Measurements from ENCODE around the gene RPL3. TPM values are rescaled to one million over a fixed set of nuclear protein-coding genes. Genes with fewer than 3 reads are reported as not detected.

Gene RPL3
- total and polyA plus RNA-seq, 7 donors, result 266 to 1,471 (median 470) TPM

DNA sequence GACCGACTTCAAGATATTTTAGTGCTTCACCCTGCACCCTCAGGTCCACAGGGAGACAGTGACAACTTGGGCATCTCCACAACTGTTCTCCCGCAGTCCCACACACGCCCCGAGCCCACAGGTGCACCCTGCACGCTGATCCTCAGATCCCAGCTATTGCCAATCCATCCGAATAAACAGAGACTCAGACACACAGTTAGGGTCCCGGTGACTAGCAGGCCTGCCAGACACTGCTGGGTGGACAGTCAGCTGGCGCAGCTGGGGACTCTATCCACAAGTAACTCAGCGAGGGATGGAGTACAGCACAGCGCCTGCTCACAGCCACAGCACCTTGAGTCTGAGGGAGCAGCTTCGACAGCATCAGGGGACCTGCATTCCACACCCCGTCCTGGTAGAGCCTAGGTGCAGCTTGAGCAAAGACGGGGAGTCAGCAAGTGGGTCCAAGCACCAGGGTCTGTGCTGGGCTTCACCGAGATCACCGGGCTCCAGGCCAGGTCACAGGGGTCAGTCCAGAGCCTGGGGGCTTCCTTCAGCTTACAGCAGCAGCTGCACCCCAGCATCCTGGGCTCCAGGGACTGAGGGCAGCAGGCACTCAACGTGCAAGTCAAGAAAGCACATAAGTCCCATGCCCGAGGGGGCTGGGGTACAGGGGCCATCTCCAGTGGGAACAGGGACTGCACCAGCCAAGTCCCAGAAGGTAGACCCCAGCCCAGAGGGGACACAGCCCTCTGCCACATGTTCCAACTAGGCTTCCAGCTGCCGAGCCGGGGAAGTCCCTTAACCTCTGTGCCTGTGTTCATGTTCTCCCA is 7.6 kb downstream of the RPL3 start:
- Histone ChIP-seq H3K27me3 (ENCODE audit: insufficient read depth in 3 of 3, low read length in 2 of 3) (no peaks in the 10 kb centered on the region), H3K36me3 (ENCODE audit: insufficient read depth in 1 of 2, low read depth in 1 of 2) (peaks cover 5 to 54% of the 10 kb centered on the region in 2 donors), H3K4me1 (peaks cover 45% of the 10 kb centered on the region), H3K27ac (no peak overlapping the region), H3K4me3 (no peak overlapping the region), H3K9me3 (no peaks in the 10 kb centered on the region)
- TF ChIP-seq CTCF (IDR thresholded peaks at IDR 0.05), result no peak
- no peak for DNase-seq
- 73 to 83% (median 82%) methylated on average over 19 of the region's 19 CpGs for WGBS, 3 donors
- intact Hi-C loops (cut with DNase I), result loop anchor here (2.0 to 10.0 kb wide), 4 partner anchors 69 to 437 kb away; partner anchors contain the start of genes CBX6 (in 1 of the 2) and PDGFB (in 1 of the 2)
- no peak for ATAC-seq

DNA sequence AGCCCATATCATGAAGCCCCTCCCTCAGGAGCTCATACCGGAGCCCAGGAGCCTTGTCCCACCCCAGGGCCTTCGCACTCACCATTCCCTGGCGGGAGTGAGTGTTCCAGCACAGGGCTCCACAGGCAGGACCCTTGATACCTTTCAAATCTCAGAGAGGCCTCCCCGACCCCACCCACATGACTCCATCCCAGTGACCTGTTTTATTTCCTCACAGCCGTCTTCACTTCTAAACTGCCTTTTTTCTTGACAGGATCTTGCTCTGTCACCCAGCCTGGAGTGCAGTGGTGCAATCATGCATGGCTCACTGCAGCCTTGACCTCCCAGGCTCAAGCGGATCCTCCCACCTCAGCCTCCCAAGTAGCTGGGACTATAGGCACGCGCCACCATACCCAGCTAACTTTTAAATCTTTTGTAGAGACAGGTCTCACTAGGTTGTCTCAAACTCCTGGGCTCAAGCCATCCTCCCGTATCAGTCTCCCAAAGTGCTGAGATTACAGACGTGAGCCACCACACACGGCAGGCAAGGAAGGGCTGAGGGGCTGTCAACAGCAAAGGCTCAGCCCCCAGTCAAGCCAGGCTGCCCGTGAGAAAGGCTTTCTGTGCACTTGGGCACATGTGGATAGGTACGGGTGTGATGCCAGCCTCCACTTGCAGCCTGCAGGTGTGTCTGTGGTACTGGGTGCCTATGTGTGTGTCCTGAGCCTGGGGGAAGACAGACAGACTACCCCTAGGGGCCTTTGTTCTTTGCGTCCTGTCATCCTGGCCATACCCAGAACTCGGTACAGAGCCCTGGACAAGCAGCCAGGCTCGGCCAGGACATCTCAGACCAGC is 9.3 kb downstream of the RPL3 start:
- 77 to 79% (median 78%) methylated on average over 16 of the region's 16 CpGs for WGBS, 3 donors
- intact Hi-C loops (cut with DNase I), result loop anchor here (2.0 to 10.0 kb wide), 6 partner anchors 63 to 435 kb away; partner anchors contain the start of genes CBX6 (in 1 of the 2) and PDGFB (in 1 of the 2)
- no peak overlapping the region for H3K4me3 ChIP-seq
- H3K4me1 ChIP-seq, result peaks cover 28% of the 10 kb centered on the region
- H3K36me3 ChIP-seq (ENCODE audit: insufficient read depth in 1 of 2, low read depth in 1 of 2), result peaks cover 5 to 37% of the 10 kb centered on the region in 2 donors
- H3K9me3 ChIP-seq, result no peaks in the 10 kb centered on the region
- no peak for TF ChIP-seq CTCF (IDR thresholded peaks at IDR 0.05)
- H3K27ac ChIP-seq, result peak overlapping the region; percentile 10
- ATAC-seq, result peak in 1 of 4 donors; percentile 2
- H3K27me3 ChIP-seq (ENCODE audit: insufficient read depth in 3 of 3, low read length in 2 of 3), result no peaks in the 10 kb centered on the region
- no peak for DNase-seq

DNA sequence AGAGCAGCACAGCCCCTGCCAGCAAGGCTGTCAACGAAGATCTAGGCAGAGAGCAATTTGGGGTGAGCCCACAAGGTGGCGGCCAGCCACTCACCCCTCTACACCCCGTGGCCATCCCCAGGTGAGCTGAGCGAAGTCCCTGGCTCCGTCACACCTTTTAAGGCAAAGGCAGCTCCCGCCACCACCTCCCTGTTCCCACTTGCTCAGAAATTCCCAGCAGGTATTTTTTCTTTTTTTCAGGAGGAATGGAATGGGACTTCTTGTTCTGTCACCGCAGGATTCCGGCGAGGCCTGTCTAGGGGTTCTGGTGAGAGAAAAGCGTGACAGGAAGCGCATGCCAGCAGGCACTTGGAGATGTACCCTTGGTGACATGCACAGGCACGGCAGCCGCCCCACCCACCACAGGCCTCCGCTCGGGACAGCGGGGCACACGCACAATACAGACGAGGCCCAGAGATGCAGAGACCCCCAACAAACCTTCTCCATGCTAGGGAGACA is 10.0 kb downstream of the RPL3 start:
- intact Hi-C loops (cut with DNase I), result loop anchor here (5.0 kb wide), 2 partner anchors 62 to 77 kb away; no protein-coding TSS in a partner anchor
- Histone ChIP-seq H3K27me3 (ENCODE audit: insufficient read depth in 3 of 3, low read length in 2 of 3) (no peaks in the 10 kb centered on the region), H3K9me3 (no peaks in the 10 kb centered on the region), H3K36me3 (ENCODE audit: insufficient read depth in 1 of 2, low read depth in 1 of 2) (peaks cover 2 to 30% of the 10 kb centered on the region in 2 donors), H3K27ac (peak overlapping the region; percentile 24), H3K4me3 (no peak overlapping the region), H3K4me1 (peaks cover 21% of the 10 kb centered on the region)
- 72 to 81% (median 72%) methylated on average over 18 of the region's 18 CpGs for WGBS, 3 donors
- ATAC-seq (no peak), DNase-seq (no peak)
- TF ChIP-seq CTCF (IDR thresholded peaks at IDR 0.05), result no peak

GRCh38 chr22:39308614-39309363 is 10.6 kb downstream of the RPL3 start:
- no peaks in the 10 kb centered on the region for H3K9me3 ChIP-seq
- DNase-seq (peak; percentile 83 to 85), ATAC-seq (peak; percentile 41 to 66 (median 54))
- 26 to 35% (median 27%) methylated on average over 24 of the region's 24 CpGs for WGBS, 3 donors
- intact Hi-C loops (cut with DNase I), result loop anchor here (5.0 kb wide), 2 partner anchors 61 to 76 kb away; no protein-coding TSS in a partner anchor
- peaks cover 0 to 24% of the 10 kb centered on the region in 2 donors for H3K36me3 ChIP-seq (ENCODE audit: insufficient read depth in 1 of 2, low read depth in 1 of 2)
- peak overlapping the region; percentile 33 for H3K4me3 ChIP-seq
- peaks cover 15% of the 10 kb centered on the region for H3K4me1 ChIP-seq
- TF ChIP-seq CTCF (IDR thresholded peaks at IDR 0.05), result no peak
- peak overlapping the region; percentile 61 for H3K27ac ChIP-seq
- H3K27me3 ChIP-seq (ENCODE audit: insufficient read depth in 3 of 3, low read length in 2 of 3), result no peaks in the 10 kb centered on the region

Measured in psoas muscle (tissue), 8 donors.